ENCODE measurements around the gene ADH1A.
"Not testable (repeated sequence)": the region's sequence is repeated elsewhere in the genome, so short reads cannot be mapped to it uniquely, and the experiment has no call there.

ADH1A gene

DNA sequence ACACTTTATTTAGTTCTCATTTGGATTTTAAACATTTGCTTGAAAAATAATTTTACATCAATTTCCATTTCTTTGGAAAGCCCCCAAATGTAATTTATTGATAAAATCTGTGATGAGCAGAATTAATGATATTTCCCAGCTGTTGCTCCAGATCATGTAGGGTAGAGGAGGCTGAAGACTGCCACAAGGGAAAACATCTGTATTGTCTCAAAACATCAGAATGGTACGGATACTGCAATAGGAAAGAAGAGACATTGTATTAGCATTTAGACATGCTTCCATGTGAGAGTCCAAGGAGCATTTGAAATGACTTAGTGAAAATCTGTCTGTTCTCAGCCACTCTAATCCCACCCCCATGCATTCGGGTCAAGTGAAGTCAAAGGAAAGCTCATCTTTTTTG lies 14.4 kb downstream of the ADH1A start:
- DNase-seq = no peak

DNA sequence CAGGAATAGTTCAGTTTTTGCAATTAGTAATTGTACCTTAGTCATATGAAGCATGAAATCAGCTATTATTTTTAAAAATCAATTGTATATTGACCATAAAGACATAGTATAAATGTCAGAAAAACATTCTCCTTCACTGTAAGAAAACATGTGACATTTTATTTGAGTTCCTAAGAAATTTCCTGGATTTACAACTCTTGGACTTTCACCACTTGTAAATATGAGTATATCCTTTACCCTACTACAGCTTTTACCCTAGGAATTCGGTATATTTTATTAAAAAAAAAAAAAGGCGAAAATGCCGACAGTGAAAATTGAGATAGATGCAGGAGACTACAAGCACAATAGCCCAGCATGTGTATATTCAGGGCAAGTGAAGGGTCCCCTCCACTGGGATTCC lies 14.9 kb downstream of the ADH1A start:
- DNase-seq = no peak

DNA sequence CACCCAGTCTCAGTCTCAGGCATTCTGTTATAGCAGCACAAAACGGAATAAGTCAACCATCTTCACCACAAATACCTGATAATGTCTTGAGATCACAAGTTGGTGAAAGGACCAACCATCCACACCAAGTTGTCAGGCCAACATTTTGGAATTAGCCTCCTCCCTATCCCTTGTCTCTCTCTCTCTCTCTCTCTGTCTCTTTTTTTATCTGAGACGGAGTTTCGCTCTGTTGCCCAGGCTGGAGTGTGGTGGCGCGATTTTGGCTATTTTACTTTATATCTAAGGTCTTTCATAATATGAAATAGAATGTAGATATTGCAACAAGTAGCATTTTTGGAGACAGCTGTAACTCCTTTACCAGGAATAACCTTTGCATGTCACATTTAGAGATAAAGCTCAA lies 15.7 kb downstream of the ADH1A start:
- no peak for DNase-seq

DNA sequence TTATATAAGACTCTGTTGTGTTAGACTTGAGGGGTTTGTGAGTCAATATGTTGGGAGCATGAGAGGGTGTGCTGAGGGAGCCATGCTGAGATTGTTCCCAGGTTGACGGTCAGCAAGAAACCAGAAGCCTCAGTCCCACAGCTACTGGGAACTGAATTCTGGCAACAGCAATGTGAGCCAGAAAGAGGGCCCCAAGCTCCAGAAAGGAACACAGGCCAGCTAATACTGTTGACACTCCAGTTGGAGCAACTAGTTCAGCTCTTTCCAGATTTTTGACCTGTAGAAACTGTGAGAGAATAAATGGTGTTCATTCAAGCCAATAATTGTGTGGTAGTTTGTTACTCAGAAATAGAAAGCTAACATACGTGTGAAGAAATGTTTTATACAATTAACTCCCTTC lies 17.1 kb downstream of the ADH1A start:
- no peak for DNase-seq

DNA sequence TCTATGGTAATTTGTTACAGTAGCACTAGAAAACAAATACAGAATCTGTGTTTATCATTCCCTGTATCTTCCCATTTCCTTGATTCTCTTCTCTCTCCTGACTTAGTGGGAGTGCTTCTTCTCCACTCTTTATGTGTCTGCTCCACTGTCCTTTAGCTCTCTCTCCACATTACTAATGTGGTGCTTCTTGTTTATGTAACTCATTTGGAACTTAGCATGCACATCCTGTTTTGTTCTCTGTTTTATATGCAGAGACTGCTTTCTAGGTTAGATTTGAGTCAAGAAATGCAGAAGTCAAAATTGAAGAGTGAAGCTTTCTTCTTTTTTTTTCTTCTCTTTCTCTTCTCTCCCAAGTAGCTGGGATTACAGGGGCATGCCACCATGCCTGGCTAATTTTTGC lies 25.9 kb downstream of the ADH1A start:
- no peak for DNase-seq

DNA sequence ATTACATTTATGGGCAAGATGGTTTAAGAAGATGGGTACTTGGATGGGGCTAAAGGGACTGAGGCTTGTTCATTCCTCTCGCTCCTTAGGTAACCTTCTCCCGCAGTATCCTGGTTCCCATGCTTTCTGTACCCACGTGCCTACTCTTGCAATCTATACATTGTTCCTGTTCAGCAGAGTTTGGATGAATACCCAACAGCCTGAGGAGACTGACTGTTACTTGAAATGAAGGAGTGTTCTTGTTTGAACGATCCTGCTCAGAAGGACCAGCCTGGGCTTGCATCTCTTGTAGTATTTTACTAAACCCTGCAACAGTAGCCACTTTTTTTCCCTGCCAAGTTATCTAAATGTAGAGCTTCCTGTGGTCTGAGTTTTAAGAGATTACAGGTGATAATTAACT lies 38.0 kb downstream of the ADH1A start:
- DNase-seq = no peak

DNA sequence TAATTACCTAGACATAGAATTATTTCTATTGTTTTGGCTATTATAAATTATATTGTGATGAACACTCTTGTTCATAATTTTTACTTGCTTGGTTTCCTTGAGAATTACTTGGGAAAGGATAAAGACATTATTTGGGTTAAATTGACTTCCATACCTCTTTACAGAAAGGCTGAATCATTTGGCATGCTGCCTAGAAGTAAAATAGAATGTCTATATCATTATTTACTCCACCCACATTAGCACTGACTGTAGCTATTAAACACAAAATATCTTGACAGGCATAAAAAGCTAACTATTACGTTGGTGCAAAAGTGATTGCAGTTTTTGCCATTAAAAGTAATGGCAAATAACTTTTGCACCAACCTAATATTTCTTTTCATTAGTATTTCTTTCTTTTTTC lies 42.1 kb downstream of the ADH1A start:
- no peak for DNase-seq

DNA sequence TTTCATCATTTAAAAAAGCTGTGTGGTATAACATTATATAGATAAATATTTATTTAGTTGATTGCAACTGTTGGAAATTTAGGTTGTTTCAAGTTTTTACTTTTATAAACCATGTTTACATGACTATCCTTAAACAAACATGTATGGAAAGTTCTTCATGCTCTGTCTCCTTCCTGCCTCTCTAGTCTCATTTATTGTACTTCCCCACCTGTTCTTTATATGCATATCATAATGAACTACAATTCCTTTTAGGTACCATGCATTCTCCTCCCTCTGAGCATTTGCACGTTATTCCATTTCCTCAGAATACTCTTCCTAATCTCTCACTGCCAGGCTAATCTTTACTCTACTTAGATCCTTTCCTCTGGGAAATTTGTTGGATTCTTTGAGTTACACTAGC lies 54.8 kb downstream of the ADH1A start:
- no peak for DNase-seq

DNA sequence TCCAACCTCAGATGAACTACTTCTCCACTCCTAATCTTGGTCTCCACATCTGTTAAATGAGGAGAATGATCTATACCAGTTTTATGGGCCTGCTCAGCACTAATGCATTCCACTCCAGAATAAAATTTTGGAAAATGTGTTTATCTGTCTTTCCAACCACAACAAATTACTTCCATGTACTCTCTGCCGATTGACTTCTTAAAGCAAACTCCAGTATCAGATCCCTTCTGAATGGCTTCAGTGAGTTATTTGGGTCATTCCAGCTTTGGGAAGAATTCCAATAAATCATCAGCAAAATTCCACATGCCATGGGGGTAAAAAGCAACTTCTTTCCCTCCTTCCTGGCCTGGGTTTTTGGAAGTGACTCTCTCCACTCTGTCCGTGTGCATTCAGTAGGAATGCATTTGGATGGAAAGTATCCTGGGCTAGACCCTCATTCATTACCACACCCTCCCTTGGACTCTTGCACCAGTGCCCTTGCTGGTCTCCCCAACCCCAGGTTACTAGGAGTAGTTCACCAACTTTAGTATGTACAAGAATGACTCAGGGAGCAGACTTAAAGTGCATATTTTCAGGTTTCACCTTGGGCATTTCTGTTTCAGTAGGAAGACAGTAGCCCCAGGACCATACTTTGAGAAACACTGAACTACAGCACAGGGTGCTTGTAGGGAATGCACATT lies 56.3 kb downstream of the ADH1A start:
- DNase-seq = no peak

DNA sequence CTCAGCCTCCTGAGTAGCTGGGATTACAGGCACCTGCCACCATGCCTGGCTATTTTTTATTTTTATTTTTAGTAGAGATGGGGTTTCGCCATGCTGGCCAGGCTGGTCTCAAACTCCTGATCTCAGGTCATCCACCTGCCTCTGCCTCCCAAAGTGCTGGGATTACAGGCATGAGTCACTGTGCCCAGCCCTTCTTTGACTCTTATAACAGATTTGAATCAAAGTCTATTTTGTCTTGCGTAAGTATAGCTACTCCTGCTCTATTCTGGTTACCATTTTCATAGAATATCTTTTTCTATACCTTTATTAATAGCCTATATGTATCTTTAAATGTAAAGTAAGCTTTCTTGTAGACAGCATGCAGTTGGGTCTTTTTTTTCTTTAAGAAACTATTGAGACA lies 57.4 kb downstream of the ADH1A start:
- not testable (repeated sequence) for DNase-seq

DNA sequence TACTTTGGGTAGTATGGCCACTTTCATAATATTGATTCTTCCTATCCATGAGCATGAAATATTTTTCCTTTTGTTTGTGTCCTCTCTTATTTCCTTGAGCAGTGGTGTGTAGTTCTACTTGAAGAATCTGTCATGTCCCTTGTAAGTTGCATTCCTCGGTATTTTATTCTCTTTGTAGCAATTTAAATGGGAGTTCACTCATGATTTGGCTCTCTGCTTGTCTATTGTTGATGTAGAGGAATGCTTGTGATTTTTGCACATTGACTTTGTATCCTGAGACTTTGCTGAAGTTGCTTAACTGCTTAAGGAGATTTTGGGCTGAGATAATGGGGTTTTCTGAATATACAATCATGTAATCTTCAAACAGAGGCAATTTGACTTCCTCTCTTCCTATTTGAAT lies 62.1 kb downstream of the ADH1A start:
- DNase-seq = not testable (repeated sequence)

DNA sequence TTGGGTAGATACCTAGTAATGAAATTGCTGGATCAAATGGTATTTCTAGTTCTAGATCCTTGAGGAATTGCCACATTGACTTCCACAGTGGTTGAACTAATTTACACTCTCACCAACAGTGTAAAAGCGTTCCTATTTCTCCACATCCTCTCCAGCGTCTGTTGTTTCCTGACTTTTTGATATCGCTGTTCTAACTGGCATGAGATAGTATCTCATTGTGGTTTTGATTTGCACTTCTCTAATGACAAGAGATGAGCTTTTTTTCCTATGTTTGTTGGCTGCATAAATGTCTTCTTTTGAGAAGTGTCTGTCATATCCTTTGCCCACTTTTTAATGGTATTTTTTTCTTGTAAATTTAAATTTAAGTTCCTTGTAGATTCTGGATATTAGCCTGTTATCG lies 63.1 kb downstream of the ADH1A start:
- DNase-seq = not testable (repeated sequence)
